Progenitor cell of endocrine pancreas (in vitro differentiated cells): ENCODE data around the gene PITPNM1. TPM values are rescaled to one million over a fixed set of nuclear protein-coding genes. Genes with fewer than 3 reads are reported as not detected.

ENCODE experiments used
- DNase-seq: peaks from one replicate; pipeline ENCODE4 v3.0.0; 2021; ENCODE audit warnings: low spot score; ENCODE audit not compliant: unreplicated experiment
- H3K27ac Mint-ChIP-seq: 2 replicates; pipeline ENCODE4 v1.8.0; 2021; ENCODE audit warnings: mild to moderate bottlenecking, moderate library complexity, mixed read lengths
- H3K27me3 Mint-ChIP-seq: 2 replicates; pipeline ENCODE4 v1.8.0; 2021; ENCODE audit warnings: mixed read lengths
- H3K36me3 Mint-ChIP-seq: 2 replicates; pipeline ENCODE4 v1.8.0; 2022; ENCODE audit warnings: mixed read lengths; ENCODE audit not compliant: insufficient read depth
- H3K4me1 Mint-ChIP-seq: 2 replicates; pipeline ENCODE4 v1.8.0; 2021; ENCODE audit warnings: low read depth, mixed read lengths
- H3K4me3 Mint-ChIP-seq: 2 replicates; pipeline ENCODE4 v1.8.0; 2021; ENCODE audit warnings: low read depth, mild to moderate bottlenecking, moderate library complexity, mixed read lengths
- H3K9me3 Mint-ChIP-seq: 2 replicates; pipeline ENCODE4 v1.8.0; 2021; ENCODE audit warnings: low read depth, mixed read lengths
- CTCF ChIP-seq: fragments of 200-600 bp; sonication (generic); IDR thresholded peaks from one replicate; pipeline ENCODE4 v1.5.0; 2021; ENCODE audit warnings: antibody characterized with exemption, mild to moderate bottlenecking; ENCODE audit not compliant: unreplicated experiment
- total RNA-seq: library from RNA; stranded (reverse); gene quantifications from 2 replicates; pipeline ENCODE4 v1.2.1, GENCODE V29; 2021

The PITPNM1 gene
- total RNA-seq, 1 donor from 2014 or later: 76.3 TPM

DNA sequence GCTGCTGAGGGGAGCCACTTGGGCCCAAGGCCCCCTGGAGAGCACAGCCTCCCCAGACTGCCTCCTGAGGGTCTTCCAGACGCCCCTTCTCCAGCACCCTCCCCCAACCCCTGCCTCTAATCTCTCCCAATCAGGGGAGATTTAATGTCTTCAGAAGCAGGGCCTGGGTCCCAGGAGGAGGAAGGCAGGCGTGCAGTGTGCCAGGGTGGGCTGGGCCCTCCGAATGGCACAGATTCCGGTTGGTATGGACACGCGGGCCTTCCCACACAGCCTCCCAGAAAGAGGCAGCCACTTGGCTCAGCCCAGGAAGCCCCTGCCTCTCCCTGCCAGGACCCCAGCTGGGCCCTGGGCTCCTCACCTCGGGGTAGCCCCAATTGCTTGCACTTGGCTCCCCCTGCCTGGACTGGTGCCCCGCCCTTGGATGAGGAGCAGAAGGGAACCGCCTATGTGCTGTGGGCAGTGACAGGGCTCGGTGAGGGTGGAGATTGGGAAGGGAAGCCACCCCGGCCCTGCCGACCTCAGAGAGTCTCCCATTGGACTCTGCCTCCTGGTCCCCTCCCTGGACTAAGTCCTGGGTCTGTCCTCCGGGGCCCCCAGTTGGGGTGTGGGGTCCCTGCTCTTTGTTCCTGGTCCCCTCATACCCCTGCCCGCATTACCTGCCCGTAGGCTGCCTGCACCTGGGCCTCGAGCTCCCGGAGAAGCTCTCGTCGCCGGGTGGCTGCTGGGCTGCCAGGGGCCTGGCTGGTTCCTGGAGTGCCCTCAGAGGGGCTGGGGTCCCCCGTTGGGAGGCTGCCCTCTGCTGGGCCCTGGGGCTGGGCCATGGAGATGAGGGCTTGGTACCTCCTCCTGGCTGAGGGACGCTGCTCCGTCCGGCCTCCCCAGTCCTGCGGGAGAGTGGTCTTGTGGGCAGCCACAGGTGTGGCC, 18.7 kb upstream of the PITPNM1 start:
- Mint-ChIP-seq H3K4me3 (no peak overlapping the region), H3K4me1 (no peaks in the 10 kb centered on the region)

GRCh38 chr11:67522844-67523555, 17.8 kb upstream of the PITPNM1 start, which contains the start of gene CABP2:
CABP2 (minus strand) TSS chr11:67523446; CDS start chr11:67523326, 120 bp downstream.
- Mint-ChIP-seq H3K27ac (no peak within 1 kb of the TSS), H3K36me3 (no peaks in the 10 kb centered on the region), H3K4me3 (no peak within 1 kb of the TSS), H3K4me1 (no peaks in the 10 kb centered on the region), H3K9me3 (peaks cover 5% of the 10 kb centered on the region), H3K27me3 (peaks cover 16% of the 10 kb centered on the region)
- TF ChIP-seq CTCF: no peak
- no peak for DNase-seq

More for the DNA sequence above, 18.7 kb upstream of the PITPNM1 start:
- Mint-ChIP-seq H3K27ac (no peak overlapping the region), H3K36me3 (no peaks in the 10 kb centered on the region), H3K9me3 (peaks cover 5% of the 10 kb centered on the region), H3K27me3 (peaks cover 15% of the 10 kb centered on the region)
- DNase-seq: no peak
- TF ChIP-seq CTCF: no peak

- Mint-ChIP-seq H3K4me3 (no peak overlapping the region), H3K27me3 (peaks cover 13% of the 10 kb centered on the region), H3K4me1 (no peaks in the 10 kb centered on the region), H3K9me3 (peaks cover 2% of the 10 kb centered on the region), H3K27ac (no peak overlapping the region), H3K36me3 (no peaks in the 10 kb centered on the region)
- no peak for DNase-seq
- TF ChIP-seq CTCF: no peak
These were observed 17.2 kb upstream of the PITPNM1 start for GRCh38 chr11:67522338-67522737.

DNA sequence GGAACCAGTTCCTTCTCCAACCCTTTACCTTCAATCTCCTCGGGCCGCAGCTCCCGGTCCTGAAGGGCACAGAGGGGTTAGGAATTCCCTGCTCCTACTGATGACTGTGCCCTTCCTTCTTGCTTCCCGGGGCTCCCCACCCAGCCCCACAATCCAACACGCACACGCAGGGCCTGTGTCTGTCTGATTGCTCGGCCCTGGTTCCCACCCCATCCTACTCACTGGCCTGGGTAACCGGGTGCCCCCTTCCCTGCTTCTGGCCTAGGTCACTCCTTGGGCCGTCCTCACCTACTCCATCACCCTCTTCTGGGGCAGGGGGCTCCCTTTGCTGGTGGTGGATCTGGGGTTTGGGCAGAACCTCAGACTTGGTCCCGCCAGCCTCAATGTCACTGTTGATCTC, 16.8 kb upstream of the PITPNM1 start:
- Mint-ChIP-seq H3K4me1 (no peaks in the 10 kb centered on the region), H3K9me3 (no peaks in the 10 kb centered on the region), H3K27ac (no peak overlapping the region), H3K36me3 (no peaks in the 10 kb centered on the region), H3K4me3 (no peak overlapping the region), H3K27me3 (peaks cover 10% of the 10 kb centered on the region)
- TF ChIP-seq CTCF: no peak
- DNase-seq: no peak
